Amniotic stem cell (primary cell): ENCODE measurements around the gene PLB1.
A peak's percentile ranks its signal among the peaks of the same experiment; 100 is the strongest.

Experiments used
- DNase-seq: peaks from one replicate; lab custom pipeline; 2025; lab: John Stamatoyannopoulos, UW

The PLB1 gene

GRCh38 chr2:28612131-28612812, 116.4 kb downstream of the PLB1 start:
- no peak for DNase-seq

DNA sequence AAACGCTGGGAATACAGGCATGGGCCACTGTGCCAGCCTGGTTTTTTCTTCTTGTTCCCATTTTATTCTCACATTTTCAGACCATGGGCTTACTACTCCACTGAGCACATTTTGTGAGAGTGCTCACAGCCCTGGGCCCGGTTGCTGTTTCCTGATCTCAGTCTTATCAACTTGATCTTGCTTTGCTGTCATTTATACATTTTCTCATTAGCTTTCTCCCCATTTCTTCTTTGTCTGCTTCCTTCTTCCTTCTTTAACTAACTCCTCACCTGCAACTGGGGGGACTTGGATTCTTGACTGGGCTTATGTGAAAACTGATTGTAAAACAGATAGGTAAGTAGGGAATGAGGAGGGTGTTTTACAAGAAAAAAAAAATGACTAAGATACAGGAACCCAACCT, 117.3 kb downstream of the PLB1 start:
- DNase-seq: no peak

GRCh38 chr2:28613633-28614501, 118.0 kb downstream of the PLB1 start:
- DNase-seq: no peak

- no peak for DNase-seq
These were observed 119.8 kb downstream of the PLB1 start for GRCh38 chr2:28615706-28616105.

DNA sequence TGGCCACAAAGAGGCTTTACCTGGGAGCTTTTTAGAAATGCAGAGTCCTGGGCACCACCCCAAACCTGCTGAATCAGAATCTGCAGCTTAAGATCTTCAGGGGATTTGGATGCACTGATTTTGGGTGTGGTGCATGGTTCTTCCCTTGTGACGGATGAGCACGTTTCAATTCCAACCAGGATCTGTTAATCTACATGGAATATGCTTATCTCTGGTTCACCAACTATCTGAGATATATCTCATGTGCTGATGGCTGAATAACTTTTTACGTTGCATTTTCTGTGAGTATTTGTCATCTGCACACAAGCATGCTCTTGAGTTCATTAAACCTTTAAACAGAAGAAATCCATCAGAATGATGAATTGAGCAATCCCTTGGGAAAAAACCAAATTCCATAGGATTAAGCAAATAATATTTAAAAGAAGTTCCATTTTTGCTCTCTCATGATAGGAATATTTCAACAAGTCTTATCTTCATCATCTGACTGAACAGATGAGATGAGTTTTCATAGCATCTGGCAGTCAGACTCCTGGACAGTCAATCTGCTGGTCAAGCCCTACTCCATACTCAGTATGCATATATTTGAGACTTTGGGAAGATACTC, 120.6 kb downstream of the PLB1 start:
- DNase-seq: no peak

- no peak for DNase-seq
These were observed 121.8 kb downstream of the PLB1 start for GRCh38 chr2:28617502-28618184.

DNA sequence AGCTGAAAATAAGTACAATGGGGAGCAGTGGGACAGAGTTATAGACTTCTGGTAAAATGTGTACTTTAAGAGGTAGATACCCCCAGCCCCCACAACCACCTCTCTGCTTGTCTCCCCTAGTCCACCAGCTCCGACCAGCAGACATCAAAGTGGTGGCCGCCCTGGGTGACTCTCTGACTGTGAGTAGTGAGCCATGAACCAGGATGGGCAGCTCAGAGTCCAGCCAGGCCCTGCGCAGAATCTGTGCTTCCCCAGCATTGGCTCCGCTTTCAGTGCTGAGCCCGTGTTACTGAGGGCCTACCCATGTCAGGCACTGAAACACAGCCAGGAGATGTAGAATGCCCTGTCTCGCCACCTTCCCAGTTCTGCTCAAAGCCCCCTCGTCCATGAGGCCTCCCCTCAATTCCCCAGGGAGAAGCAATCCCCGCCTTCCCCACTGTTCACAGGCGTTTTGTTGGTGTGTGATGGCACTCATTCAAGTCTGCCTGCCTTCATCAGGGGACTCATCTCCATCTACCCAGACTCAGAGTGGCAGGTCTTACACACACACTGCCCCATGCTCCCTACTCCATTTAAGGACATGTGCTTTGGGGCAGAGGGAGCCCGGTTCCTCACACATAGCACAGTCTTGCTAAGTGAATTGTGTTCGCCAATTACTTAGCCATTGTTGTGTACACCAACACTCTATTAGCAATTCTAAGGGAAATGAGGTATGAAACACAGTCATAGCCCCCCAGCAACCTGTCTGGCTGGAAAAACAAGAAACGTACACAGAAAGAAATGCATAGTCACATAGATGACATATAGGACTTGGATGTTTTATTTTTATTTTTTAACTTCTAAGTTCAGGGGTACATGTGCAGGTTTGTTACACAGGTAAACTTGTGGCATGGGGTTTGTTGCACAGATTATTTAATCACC, 122.6 kb downstream of the PLB1 start:
- DNase-seq: no peak

GRCh38 chr2:28619213-28620196, 123.6 kb downstream of the PLB1 start:
- no peak for DNase-seq

DNA sequence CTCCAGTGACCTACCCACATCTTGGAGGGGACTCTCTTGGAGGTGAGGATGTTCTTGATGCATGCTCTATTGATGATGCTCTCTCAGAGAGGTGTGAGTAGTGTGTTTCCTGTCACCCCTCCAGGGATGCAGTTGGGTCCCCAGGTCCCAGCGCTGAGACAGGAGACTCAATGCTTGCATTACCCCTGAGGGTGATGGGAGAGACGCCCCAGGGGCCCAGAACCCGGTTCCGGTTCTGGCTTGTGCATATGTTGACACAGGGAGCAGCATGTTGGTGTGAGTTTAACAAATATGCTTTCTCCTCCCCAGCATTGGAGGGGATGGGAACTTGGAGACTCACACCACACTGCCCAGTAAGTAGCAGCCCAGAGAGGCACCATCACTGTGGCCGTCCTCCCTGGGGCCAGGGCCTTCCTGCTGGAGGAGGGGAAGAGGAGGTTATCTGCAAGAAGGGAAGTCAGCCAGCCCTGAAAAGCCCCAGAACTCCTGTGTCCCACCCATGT, 124.5 kb downstream of the PLB1 start:
- DNase-seq: no peak

DNA sequence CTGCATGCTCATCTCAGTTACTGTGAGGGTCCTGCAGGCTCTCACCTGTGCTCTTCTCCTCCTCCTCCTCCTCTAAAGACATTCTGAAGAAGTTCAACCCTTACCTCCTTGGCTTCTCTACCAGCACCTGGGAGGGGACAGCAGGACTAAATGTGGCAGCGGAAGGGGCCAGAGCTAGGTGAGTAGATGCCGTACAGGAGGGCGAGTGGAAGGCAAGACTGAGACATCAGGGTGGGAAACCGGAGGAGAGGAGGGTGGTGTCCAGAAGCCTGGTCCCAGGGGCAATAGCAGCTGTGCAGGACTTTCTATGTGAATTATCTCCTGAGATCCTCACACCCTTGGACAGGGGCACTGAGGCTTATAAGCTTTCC, 124.9 kb downstream of the PLB1 start:
- DNase-seq: no peak

- peak; percentile 81 for DNase-seq
These were observed 125.6 kb downstream of the PLB1 start for GRCh38 chr2:28621172-28622100.

DNA sequence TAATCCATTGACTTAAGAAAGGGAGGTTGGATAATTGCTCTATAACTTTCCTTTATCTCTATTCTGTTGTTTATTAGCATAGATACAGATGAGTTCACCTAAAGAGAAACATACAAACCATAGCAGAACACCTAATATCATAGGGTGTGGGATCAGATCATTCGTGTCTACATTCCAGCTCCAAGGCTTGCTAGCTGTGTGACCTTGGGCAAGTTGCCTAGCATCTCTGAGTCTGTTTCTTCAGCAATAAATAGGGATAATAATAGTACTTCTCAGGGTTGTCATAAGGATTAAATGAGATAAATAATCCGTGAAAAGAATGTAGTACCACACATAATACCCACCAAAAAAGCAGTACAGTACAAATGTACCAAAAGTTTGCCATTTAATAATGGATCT, 126.2 kb downstream of the PLB1 start:
- DNase-seq: no peak

- DNase-seq: no peak
These were observed 127.9 kb downstream of the PLB1 start for GRCh38 chr2:28623582-28624405.

- no peak for DNase-seq
These were observed 128.6 kb downstream of the PLB1 start for GRCh38 chr2:28624436-28624792.

GRCh38 chr2:28624793-28625701, 129.2 kb downstream of the PLB1 start:
- no peak for DNase-seq

DNA sequence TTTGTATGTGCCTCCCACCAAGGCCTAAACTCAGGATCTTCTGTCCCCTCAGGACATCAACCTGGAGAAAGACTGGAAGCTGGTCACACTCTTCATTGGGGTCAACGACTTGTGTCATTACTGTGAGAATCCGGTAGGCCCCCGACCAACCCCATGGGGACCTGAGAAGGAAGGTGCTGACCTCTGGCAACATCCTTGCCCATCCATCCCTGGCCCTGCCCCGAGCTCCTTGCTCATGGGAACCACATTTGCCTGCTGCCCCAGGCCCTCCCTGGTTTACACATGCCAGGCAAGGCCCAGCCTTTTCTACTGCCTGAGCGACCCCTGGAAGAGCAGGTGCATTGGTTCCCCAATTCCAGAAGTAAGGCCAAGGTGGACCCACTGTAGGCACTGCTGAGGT, 130.5 kb downstream of the PLB1 start:
- no peak for DNase-seq

- DNase-seq: no peak
These were observed 131.1 kb downstream of the PLB1 start for GRCh38 chr2:28626891-28627421.
